Activated CD4-positive, alpha-beta T cell treated with anti-CD3 and anti-CD28 coated beads, Interleukin-2, amount 10 ng/mL, durations not matched to agents 7 days and 5 days (primary cell): ENCODE results near the gene HS3ST3B1. TPM values are rescaled to one million over a fixed set of nuclear protein-coding genes. Genes with fewer than 3 reads are reported as not detected.

Source experiments
- CTCF ChIA-PET: fragments of 350-600 bp; sonication (Branson Sonifier 250); formaldehyde crosslinking; loops from one replicate; lab custom pipeline; 2021; ENCODE audit warnings: antibody characterized with exemption; lab: Charles Lee
- POLR2A ChIA-PET: fragments of 350-600 bp; sonication (Branson Sonifier 250); formaldehyde crosslinking; loops from one replicate; lab custom pipeline; 2021; ENCODE audit warnings: antibody characterized with exemption; lab: Charles Lee
- DNase-seq: peaks from one replicate; pipeline ENCODE4 v3.0.0-alpha.2; 2020
- H3K27ac Mint-ChIP-seq: one replicate; pipeline ENCODE4 v1.8.0; 2021; ENCODE audit warnings: mild to moderate bottlenecking, moderate library complexity, mixed read lengths
- H3K27me3 Mint-ChIP-seq: one replicate; pipeline ENCODE4 v1.8.0; 2021; ENCODE audit warnings: mixed read lengths
- H3K36me3 Mint-ChIP-seq: one replicate; pipeline ENCODE4 v1.8.0; 2021; ENCODE audit warnings: low read depth, mixed read lengths
- H3K4me1 Mint-ChIP-seq: one replicate; pipeline ENCODE4 v1.8.0; 2021; ENCODE audit warnings: mixed read lengths
- H3K4me3 Mint-ChIP-seq: one replicate; pipeline ENCODE4 v1.8.0; 2021; ENCODE audit warnings: mild to moderate bottlenecking, moderate library complexity, mixed read lengths
- H3K9me3 Mint-ChIP-seq: one replicate; pipeline ENCODE4 v1.8.0; 2021; ENCODE audit warnings: mixed read lengths
- total RNA-seq, 2 experiments: library from RNA; stranded (reverse); gene quantifications; one replicate each; pipeline ENCODE4 v1.2.3, GENCODE V29; 2021

Gene HS3ST3B1
- total RNA-seq, 2 experiments from 2014 or later: 11.5 to 11.9 TPM

DNA sequence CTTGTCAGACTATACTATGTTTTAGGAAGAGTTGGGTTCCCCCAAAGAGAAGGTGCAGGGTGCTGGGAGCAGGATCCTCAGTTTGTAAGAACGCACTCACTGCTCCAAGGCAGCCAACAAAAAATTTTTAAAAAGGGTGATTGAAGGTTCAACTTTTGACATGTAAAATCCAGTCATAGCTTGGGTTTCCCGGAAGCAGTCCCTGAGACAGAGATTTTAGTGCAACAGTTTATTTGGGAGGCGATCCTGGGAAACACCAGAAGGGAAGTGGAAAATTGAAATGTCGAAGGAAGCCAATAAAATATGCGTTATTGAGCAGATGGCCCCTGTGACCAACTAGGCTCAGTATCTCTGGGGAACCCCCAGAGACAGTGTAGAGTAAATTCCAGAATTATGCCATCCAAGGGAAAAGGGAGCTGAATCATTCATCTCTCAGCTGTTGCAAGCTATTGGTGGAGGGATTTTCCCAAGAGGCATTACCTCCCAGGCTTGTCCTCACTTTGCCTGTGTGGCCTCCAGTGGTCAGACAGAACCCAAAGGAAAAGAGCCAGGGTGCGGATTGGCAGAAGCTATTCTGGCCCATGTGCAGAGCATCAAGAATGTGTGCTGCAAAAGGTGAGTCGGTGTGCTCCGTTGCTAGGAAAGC is 72.9 kb downstream of the HS3ST3B1 start:
- no peak for DNase-seq
- no peaks in the 10 kb centered on the region for H3K4me1 Mint-ChIP-seq
- H3K27ac Mint-ChIP-seq: no peak overlapping the region
- CTCF ChIA-PET: interaction anchor here (1.2 kb wide), 1 partner anchor 11 kb away, joined by 3 read pairs; no protein-coding TSS in a partner anchor
- POLR2A ChIA-PET: no interaction called here
- H3K9me3 Mint-ChIP-seq: no peaks in the 10 kb centered on the region
- no peaks in the 10 kb centered on the region for H3K27me3 Mint-ChIP-seq
- H3K36me3 Mint-ChIP-seq: no peaks in the 10 kb centered on the region
- no peak overlapping the region for H3K4me3 Mint-ChIP-seq

DNA sequence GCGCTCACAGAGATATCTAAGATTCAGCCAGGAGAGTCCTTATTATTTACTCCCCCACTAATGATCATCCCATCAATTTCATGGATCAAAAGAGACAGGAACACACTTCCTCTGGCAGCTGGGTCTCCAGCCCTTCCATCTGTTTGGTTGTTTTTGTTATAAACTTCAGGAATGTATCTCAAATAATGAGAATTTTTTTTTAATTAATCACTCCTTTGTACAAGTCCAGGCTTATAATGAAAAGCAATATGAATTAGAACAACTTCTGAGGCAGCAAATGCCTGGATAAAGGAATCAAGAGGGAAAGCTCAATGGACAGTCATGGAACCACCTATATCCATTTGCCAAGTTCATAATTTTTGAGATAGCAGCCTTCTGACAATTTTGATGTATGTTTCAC is 73.4 kb downstream of the HS3ST3B1 start:
- CTCF ChIA-PET: interaction anchor here (1.2 kb wide), 1 partner anchor 12 kb away, joined by 3 read pairs; no protein-coding TSS in a partner anchor
- Mint-ChIP-seq H3K27ac (no peak overlapping the region), H3K36me3 (no peaks in the 10 kb centered on the region), H3K27me3 (no peaks in the 10 kb centered on the region), H3K4me3 (no peak overlapping the region), H3K9me3 (no peaks in the 10 kb centered on the region), H3K4me1 (no peaks in the 10 kb centered on the region)
- POLR2A ChIA-PET: no interaction called here
- DNase-seq: no peak

DNA sequence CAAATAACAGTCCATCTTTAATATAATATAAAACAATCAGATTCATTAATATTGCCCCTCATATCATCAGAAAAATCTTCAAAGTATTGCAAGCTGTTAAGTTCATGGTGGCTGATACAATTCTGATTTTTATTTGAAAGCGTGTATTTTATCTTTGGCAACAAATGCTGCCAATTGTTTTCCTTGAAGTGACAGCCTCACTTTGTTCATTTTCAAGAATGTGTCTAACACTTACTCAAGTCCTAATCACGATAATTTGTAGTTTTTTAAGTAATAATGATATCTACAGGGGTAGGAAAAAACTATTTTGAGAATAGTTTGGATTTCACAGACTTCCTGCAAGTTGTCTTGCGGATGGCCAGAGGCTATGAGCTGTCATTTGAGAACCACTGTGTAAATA is 75.8 kb downstream of the HS3ST3B1 start:
- Mint-ChIP-seq H3K36me3 (no peaks in the 10 kb centered on the region), H3K9me3 (no peaks in the 10 kb centered on the region), H3K27me3 (no peaks in the 10 kb centered on the region), H3K27ac (no peak overlapping the region), H3K4me3 (no peak overlapping the region), H3K4me1 (no peaks in the 10 kb centered on the region)
- ChIA-PET POLR2A (no interaction called here), CTCF (no interaction called here)
- DNase-seq: no peak

DNA sequence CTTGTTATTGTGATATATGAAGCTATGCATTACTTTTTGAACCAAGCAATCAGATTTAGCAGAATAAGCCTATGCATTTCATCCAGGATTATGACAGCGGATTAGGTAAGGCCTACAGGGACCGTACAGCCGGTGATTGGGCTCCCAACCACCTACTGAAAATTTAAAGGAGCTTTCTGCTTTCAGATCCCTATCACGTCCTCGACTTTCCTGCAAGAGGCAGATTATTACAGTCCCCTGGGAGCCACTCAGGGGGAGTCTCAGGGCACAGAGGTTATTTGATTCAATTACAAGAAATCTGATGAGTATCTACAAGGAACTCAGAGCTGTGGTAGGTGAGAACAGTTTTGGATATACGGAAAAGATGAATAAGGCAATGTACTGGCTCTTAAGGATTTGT is 80.7 kb downstream of the HS3ST3B1 start:
- H3K36me3 Mint-ChIP-seq: no peaks in the 10 kb centered on the region
- H3K27ac Mint-ChIP-seq: no peak overlapping the region
- H3K4me1 Mint-ChIP-seq: no peaks in the 10 kb centered on the region
- POLR2A ChIA-PET: no interaction called here
- CTCF ChIA-PET: no interaction called here
- H3K27me3 Mint-ChIP-seq: no peaks in the 10 kb centered on the region
- DNase-seq: no peak
- H3K9me3 Mint-ChIP-seq: peaks cover under 1% of the 10 kb centered on the region
- no peak overlapping the region for H3K4me3 Mint-ChIP-seq

DNA sequence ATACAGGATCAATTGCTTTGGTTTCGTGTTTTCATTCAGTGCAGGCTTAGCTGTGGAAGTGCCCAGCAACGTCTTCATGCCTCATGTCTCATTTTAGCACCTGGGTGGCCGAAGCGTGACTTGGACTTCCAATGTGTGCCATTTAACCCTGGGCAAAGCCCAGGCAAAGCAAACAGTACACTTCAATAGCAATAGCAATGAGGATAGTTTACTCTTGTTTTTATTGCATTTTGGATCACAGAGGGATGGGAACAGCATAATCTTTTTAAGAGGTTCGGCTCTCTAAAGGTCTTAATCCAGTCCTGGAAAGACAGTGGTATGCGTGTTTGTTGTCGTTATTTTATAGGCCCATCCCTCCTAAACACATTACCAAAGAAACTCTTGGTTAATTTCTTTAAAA is 86.2 kb downstream of the HS3ST3B1 start:
- Mint-ChIP-seq H3K27ac (no peak overlapping the region), H3K27me3 (no peaks in the 10 kb centered on the region), H3K4me3 (no peak overlapping the region), H3K9me3 (peaks cover 16% of the 10 kb centered on the region), H3K4me1 (no peaks in the 10 kb centered on the region), H3K36me3 (no peaks in the 10 kb centered on the region)
- CTCF ChIA-PET: interaction anchor here (1.5 kb wide), 1 partner anchor 10 kb away, joined by 4 read pairs; no protein-coding TSS in a partner anchor
- POLR2A ChIA-PET: no interaction called here
- no peak for DNase-seq

DNA sequence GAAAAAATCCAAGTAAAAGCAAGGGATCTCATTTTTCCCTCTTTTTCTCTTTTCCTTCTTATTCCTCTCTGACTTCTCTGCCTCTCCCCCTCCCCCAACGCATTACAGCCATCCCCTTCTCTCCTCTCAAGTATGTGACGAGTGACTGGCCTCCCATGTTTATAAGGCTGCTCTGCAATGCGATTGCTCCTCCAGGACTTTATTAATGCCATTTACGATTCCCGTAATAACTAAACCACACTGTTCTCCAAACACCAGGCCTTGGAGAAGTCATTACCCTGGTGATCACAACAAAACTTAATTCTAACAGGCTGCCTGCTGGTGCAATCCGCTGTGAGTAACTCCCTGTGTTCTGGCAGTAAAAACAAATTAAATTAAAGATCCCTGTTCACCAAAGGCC is 88.8 kb downstream of the HS3ST3B1 start:
- Mint-ChIP-seq H3K27ac (no peak overlapping the region), H3K9me3 (peaks cover 19% of the 10 kb centered on the region), H3K4me3 (no peak overlapping the region), H3K4me1 (no peaks in the 10 kb centered on the region), H3K27me3 (no peaks in the 10 kb centered on the region), H3K36me3 (no peaks in the 10 kb centered on the region)
- POLR2A ChIA-PET: no interaction called here
- DNase-seq: no peak
- CTCF ChIA-PET: no interaction called here

DNA sequence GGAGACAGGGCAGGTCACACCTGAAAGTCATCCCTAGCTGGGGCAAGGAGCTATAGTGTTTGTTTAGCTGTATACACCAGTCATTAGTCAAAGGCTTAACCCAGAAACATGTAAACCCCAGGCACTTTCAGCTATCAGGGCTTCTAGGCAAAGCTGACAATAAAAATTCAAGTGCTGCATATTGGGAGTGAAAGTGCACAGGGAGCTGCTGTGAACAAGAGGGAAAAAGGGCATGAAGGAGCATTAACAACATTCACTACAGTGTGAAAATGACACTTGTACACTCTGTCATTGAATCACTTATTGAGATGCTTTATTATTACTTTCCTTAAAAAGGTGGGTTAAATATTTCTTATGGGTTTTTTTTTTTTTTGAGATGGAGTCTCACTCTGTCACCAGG is 92.8 kb downstream of the HS3ST3B1 start:
- CTCF ChIA-PET: no interaction called here
- no peak for DNase-seq
- Mint-ChIP-seq H3K27ac (no peak overlapping the region), H3K27me3 (no peaks in the 10 kb centered on the region), H3K36me3 (no peaks in the 10 kb centered on the region), H3K9me3 (peaks cover 21% of the 10 kb centered on the region), H3K4me1 (peaks cover 4% of the 10 kb centered on the region), H3K4me3 (no peak overlapping the region)
- POLR2A ChIA-PET: no interaction called here

DNA sequence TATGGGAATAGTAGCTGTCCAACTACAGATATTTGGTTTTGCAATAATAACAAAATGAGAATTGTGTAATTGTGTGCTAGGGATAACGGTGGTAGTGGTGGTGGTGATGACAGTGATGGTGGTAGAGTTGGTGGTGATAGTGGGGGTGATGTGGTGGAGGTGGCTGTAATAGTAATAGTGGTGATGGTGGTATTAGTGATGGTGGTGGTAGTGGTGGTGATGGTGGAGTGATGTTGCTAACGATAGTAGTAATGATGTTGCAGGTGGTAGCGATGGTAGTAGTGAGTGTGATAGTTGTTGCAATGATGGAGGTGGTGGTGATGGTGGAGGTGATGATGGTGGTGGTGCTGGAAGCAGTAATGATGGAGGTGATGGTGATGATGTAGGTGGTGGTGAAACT is 94.4 kb downstream of the HS3ST3B1 start:
- CTCF ChIA-PET: no interaction called here
- no peaks in the 10 kb centered on the region for H3K36me3 Mint-ChIP-seq
- H3K4me3 Mint-ChIP-seq: no peak overlapping the region
- DNase-seq: no peak
- H3K27ac Mint-ChIP-seq: no peak overlapping the region
- H3K9me3 Mint-ChIP-seq: peaks cover 16% of the 10 kb centered on the region
- H3K27me3 Mint-ChIP-seq: no peaks in the 10 kb centered on the region
- peaks cover 10% of the 10 kb centered on the region for H3K4me1 Mint-ChIP-seq
- POLR2A ChIA-PET: no interaction called here

DNA sequence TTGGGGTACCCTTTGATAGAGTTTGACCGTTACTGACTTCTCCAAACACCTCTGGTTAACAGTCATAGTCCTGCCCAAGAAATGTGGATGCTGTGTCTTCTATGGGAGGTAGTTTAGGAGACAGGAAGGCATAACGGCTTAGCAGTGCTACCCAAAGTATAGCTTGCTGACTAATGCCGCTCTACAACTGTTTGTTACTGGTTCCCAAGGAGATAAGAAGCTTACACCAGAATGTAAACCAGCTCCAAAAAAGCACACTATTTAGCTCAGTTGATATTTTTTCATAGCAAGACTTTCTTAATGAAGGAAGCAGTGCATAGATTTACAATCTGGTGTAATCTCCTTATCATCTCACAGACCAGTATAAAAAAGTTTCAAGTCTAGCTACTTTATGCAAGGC is 95.7 kb downstream of the HS3ST3B1 start:
- peaks cover 10% of the 10 kb centered on the region for H3K4me1 Mint-ChIP-seq
- H3K27me3 Mint-ChIP-seq: no peaks in the 10 kb centered on the region
- H3K9me3 Mint-ChIP-seq: peaks cover 14% of the 10 kb centered on the region
- DNase-seq: no peak
- peaks cover under 1% of the 10 kb centered on the region for H3K36me3 Mint-ChIP-seq
- ChIA-PET CTCF (interaction anchor here (1.0 to 1.2 kb wide), 2 partner anchors 9 to 10 kb away, joined by 4 to 5 read pairs; no protein-coding TSS in a partner anchor), POLR2A (no interaction called here)
- no peak overlapping the region for H3K27ac Mint-ChIP-seq
- no peak overlapping the region for H3K4me3 Mint-ChIP-seq

DNA sequence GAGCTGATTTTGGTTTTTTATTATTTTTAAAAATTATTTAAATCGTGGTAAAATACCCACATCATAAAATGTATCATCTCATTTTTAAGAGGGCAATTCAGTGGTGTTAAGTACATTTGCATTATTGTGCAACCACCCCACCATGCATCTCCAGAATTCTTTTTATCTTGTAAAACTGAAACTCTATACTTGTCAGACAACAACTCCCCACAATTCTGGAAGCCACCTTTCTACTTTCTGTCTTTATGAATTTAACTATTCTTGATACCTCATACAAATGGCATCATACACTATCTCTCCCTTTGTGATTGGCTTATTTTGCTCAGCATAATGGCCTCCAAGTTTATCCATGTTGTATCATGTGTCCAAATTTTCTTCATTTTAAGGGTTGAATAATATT is 97.9 kb downstream of the HS3ST3B1 start:
- peaks cover 16% of the 10 kb centered on the region for H3K4me1 Mint-ChIP-seq
- peaks cover 16% of the 10 kb centered on the region for H3K9me3 Mint-ChIP-seq
- DNase-seq: no peak
- no peak overlapping the region for H3K27ac Mint-ChIP-seq
- peaks cover 9% of the 10 kb centered on the region for H3K36me3 Mint-ChIP-seq
- ChIA-PET CTCF (no interaction called here), POLR2A (no interaction called here)
- no peak overlapping the region for H3K4me3 Mint-ChIP-seq
- H3K27me3 Mint-ChIP-seq: no peaks in the 10 kb centered on the region

Other genes with a start within 250 kb of the HS3ST3B1 start
- gene COX10, start 231.6 kb upstream of the HS3ST3B1 start, total RNA-seq: 10 to 100 TPM; 24.0 to 29.6 TPM
- not detected for gene CDRT15, start 64.2 kb upstream of the HS3ST3B1 start, total RNA-seq